SJSA1 (cell line): ENCODE data around the gene TSKS. TPM values are rescaled to one million over a fixed set of nuclear protein-coding genes. Genes with fewer than 3 reads are reported as not detected.

Source experiments
- DNase-seq, 2 experiments: peaks; one replicate each; pipeline ENCODE4 v3.0.0-alpha.2; 2015 to 2020; ENCODE audit warnings: low spot score in 2 of 2, low read depth in 1 of 2
- H3K27ac ChIP-seq: fragments of 250-450 bp; sonication (Bioruptor Pico); 2 replicates; pipeline ENCODE4 v1.5.1; 2020; ENCODE audit warnings: mild to moderate bottlenecking, moderate library complexity
- H3K27me3 ChIP-seq: fragments of 250-450 bp; sonication (Bioruptor Pico); replicated peaks from 2 replicates; pipeline ENCODE4 v1.5.1; 2020; ENCODE audit warnings: mild to moderate bottlenecking, moderate library complexity
- H3K36me3 ChIP-seq: fragments of 250-450 bp; sonication (Bioruptor Pico); 2 replicates; pipeline ENCODE4 v1.5.1; 2020; ENCODE audit warnings: mild to moderate bottlenecking
- H3K4me1 ChIP-seq: fragments of 250-450 bp; sonication (Bioruptor Pico); replicated peaks from 2 replicates; pipeline ENCODE4 v1.6.1; 2021; ENCODE audit warnings: mild to moderate bottlenecking
- H3K4me3 ChIP-seq: fragments of 250-450 bp; sonication (Bioruptor Pico); 2 replicates; pipeline ENCODE4 v1.5.1; 2020; ENCODE audit warnings: mild to moderate bottlenecking
- H3K9me3 ChIP-seq: fragments of 250-450 bp; sonication (Bioruptor Pico); replicated peaks from 2 replicates; pipeline ENCODE4 v1.5.1; 2020; ENCODE audit warnings: mild to moderate bottlenecking
- total RNA-seq: library from RNA; depleted of rRNA; stranded (reverse); fragments of >200 nt; shearing (Covaris generic); gene quantifications from 2 replicates; pipeline ENCODE4 v1.2.3, GENCODE V29; 2014

The TSKS gene
- total RNA-seq, 1 experiment from 2014 or later, result not detected

- peaks cover 24% of the 10 kb centered on the region for H3K36me3 ChIP-seq
- H3K4me1 ChIP-seq, result peaks cover 20% of the 10 kb centered on the region
- no peaks in the 10 kb centered on the region for H3K9me3 ChIP-seq
- DNase-seq, result no peak
- H3K27me3 ChIP-seq, result no peaks in the 10 kb centered on the region
- H3K27ac ChIP-seq, result peak overlapping the region; percentile 76; the same call in 1 of the 2 replicates
- peak overlapping the region; percentile 66 for H3K4me3 ChIP-seq
These were observed 5.0 kb upstream of the TSKS start for GRCh38 chr19:49767967-49768581.

- Histone ChIP-seq H3K4me3 (peak overlapping the region; percentile 66), H3K27me3 (no peaks in the 10 kb centered on the region), H3K4me1 (peaks cover 20% of the 10 kb centered on the region), H3K27ac (peak overlapping the region; percentile 76), H3K9me3 (no peaks in the 10 kb centered on the region), H3K36me3 (peaks cover 21% of the 10 kb centered on the region)
- DNase-seq, result peak in 1 of 2 experiments; percentile 33
These were observed 4.3 kb upstream of the TSKS start for GRCh38 chr19:49767381-49767780.

- Histone ChIP-seq H3K36me3 (peaks cover 21% of the 10 kb centered on the region), H3K27me3 (no peaks in the 10 kb centered on the region), H3K4me1 (peaks cover 20% of the 10 kb centered on the region), H3K27ac (peak within 1 kb of the TSS; percentile 76), H3K4me3 (peak within 1 kb of the TSS; percentile 66), H3K9me3 (no peaks in the 10 kb centered on the region)
- DNase-seq, result no peak
These were observed 3.8 kb upstream of the TSKS start, which contains the start of gene AP2A1 for GRCh38 chr19:49766930-49767299. Gene AP2A1, plus strand, starts transcription at chr19:49767001. Its CDS starts 133 bp downstream, at chr19:49767134.

- no peaks in the 10 kb centered on the region for H3K9me3 ChIP-seq
- peaks cover 20% of the 10 kb centered on the region for H3K4me1 ChIP-seq
- H3K4me3 ChIP-seq, result peak overlapping the region; percentile 12
- H3K27ac ChIP-seq, result peak overlapping the region; percentile 75
- peaks cover 16% of the 10 kb centered on the region for H3K36me3 ChIP-seq
- no peaks in the 10 kb centered on the region for H3K27me3 ChIP-seq
- DNase-seq, result peak; percentile 100
These were observed 3.2 kb upstream of the TSKS start for GRCh38 chr19:49766007-49766929.

GRCh38 chr19:49764341-49764740 lies 1.2 kb upstream of the TSKS start:
- DNase-seq, result no peak
- no peak overlapping the region for H3K4me3 ChIP-seq
- no peak overlapping the region for H3K27ac ChIP-seq
- H3K36me3 ChIP-seq, result peaks cover 14% of the 10 kb centered on the region
- peaks cover 20% of the 10 kb centered on the region for H3K4me1 ChIP-seq
- no peaks in the 10 kb centered on the region for H3K27me3 ChIP-seq
- no peaks in the 10 kb centered on the region for H3K9me3 ChIP-seq

GRCh38 chr19:49761625-49762311 lies 1.3 kb downstream of the TSKS start:
- no peaks in the 10 kb centered on the region for H3K36me3 ChIP-seq
- H3K4me1 ChIP-seq, result peaks cover 27% of the 10 kb centered on the region
- H3K27me3 ChIP-seq, result no peaks in the 10 kb centered on the region
- H3K4me3 ChIP-seq, result no peak overlapping the region
- H3K9me3 ChIP-seq, result no peaks in the 10 kb centered on the region
- no peak for DNase-seq
- no peak overlapping the region for H3K27ac ChIP-seq

- H3K4me3 ChIP-seq, result no peak overlapping the region
- no peaks in the 10 kb centered on the region for H3K9me3 ChIP-seq
- peaks cover 31% of the 10 kb centered on the region for H3K4me1 ChIP-seq
- no peak overlapping the region for H3K27ac ChIP-seq
- H3K27me3 ChIP-seq, result no peaks in the 10 kb centered on the region
- H3K36me3 ChIP-seq, result no peaks in the 10 kb centered on the region
- DNase-seq, result no peak
These were observed 1.9 kb downstream of the TSKS start for GRCh38 chr19:49761249-49761624.

GRCh38 chr19:49758292-49758691 lies 4.8 kb downstream of the TSKS start:
- Histone ChIP-seq H3K4me3 (no peak overlapping the region), H3K9me3 (peaks cover 9% of the 10 kb centered on the region; the same call in 1 of the 2 replicates), H3K27ac (no peak overlapping the region), H3K36me3 (no peaks in the 10 kb centered on the region), H3K27me3 (no peaks in the 10 kb centered on the region), H3K4me1 (peaks cover 20% of the 10 kb centered on the region)
- DNase-seq, result peak in 1 of 2 experiments; percentile 27

GRCh38 chr19:49755956-49756355 lies 7.2 kb downstream of the TSKS start:
- no peak overlapping the region for H3K4me3 ChIP-seq
- H3K27me3 ChIP-seq, result no peaks in the 10 kb centered on the region
- H3K4me1 ChIP-seq, result peaks cover 25% of the 10 kb centered on the region
- H3K27ac ChIP-seq, result no peak overlapping the region
- DNase-seq, result no peak
- H3K9me3 ChIP-seq, result peaks cover 15% of the 10 kb centered on the region
- no peaks in the 10 kb centered on the region for H3K36me3 ChIP-seq

- no peaks in the 10 kb centered on the region for H3K36me3 ChIP-seq
These were observed 10.4 kb downstream of the TSKS start for GRCh38 chr19:49752701-49753100.

GRCh38 chr19:49749771-49750170 lies 13.3 kb downstream of the TSKS start:
- Histone ChIP-seq H3K36me3 (no peaks in the 10 kb centered on the region), H3K27me3 (no peaks in the 10 kb centered on the region), H3K9me3 (peaks cover 5% of the 10 kb centered on the region), H3K27ac (no peak overlapping the region), H3K4me1 (peaks cover 23% of the 10 kb centered on the region), H3K4me3 (no peak overlapping the region)
- peak in 1 of 2 experiments; percentile 42 for DNase-seq

More at GRCh38 chr19:49752701-49753100, 10.4 kb downstream of the TSKS start:
- Histone ChIP-seq H3K27me3 (no peaks in the 10 kb centered on the region), H3K27ac (no peak overlapping the region), H3K4me3 (no peak overlapping the region), H3K9me3 (peaks cover 15% of the 10 kb centered on the region), H3K4me1 (peaks cover 33% of the 10 kb centered on the region)
- no peak for DNase-seq

- H3K27ac ChIP-seq, result no peak overlapping the region
- peak in 1 of 2 experiments; percentile 20 for DNase-seq
- no peaks in the 10 kb centered on the region for H3K36me3 ChIP-seq
- H3K9me3 ChIP-seq, result peaks cover 5% of the 10 kb centered on the region
- no peaks in the 10 kb centered on the region for H3K27me3 ChIP-seq
- H3K4me1 ChIP-seq, result peaks cover 23% of the 10 kb centered on the region
- H3K4me3 ChIP-seq, result no peak overlapping the region
These were observed 13.9 kb downstream of the TSKS start for GRCh38 chr19:49749055-49749716.

GRCh38 chr19:49746206-49746958 lies 16.7 kb downstream of the TSKS start:
- DNase-seq, result no peak
- Histone ChIP-seq H3K9me3 (no peaks in the 10 kb centered on the region), H3K27me3 (no peaks in the 10 kb centered on the region), H3K27ac (no peak overlapping the region), H3K4me3 (no peak overlapping the region), H3K4me1 (peaks cover 20% of the 10 kb centered on the region), H3K36me3 (no peaks in the 10 kb centered on the region)
